SK-N-SH treated with all-trans-retinoic acid at 6 μM for 48 hours (cell line): Measurements from ENCODE around the gene ZFHX3.

ENCODE experiments used
- ATAC-seq: fragments of 200-7000 bp; cut with Tn5 transposase; 3 replicates; pipeline ENCODE4 v1.9.1; 2020; ENCODE audit warnings: mild to moderate bottlenecking, moderate library complexity
- ARNTL ChIP-seq: fragments of 450-650 bp; formaldehyde crosslinking; IDR thresholded peaks from 2 replicates; pipeline ENCODE4 v1.5.0; 2020; ENCODE audit warnings: low read depth, mild to moderate bottlenecking, moderate library complexity, borderline replicate concordance
- BACH2 ChIP-seq: fragments of 250-450 bp; sonication (Bioruptor Pico); IDR thresholded peaks from 2 replicates; pipeline ENCODE4 v1.9.0; 2021; ENCODE audit warnings: mild to moderate bottlenecking, borderline replicate concordance
- CSDC2 ChIP-seq: fragments of 250-450 bp; sonication (Bioruptor Pico); IDR thresholded peaks from 2 replicates; pipeline ENCODE4 v1.5.0; 2020; ENCODE audit warnings: mild to moderate bottlenecking, moderate library complexity
- ESRRG ChIP-seq: fragments of 250-450 bp; sonication (Bioruptor Pico); IDR thresholded peaks from 2 replicates; pipeline ENCODE4 v1.6.1; 2021; ENCODE audit warnings: mild to moderate bottlenecking
- GLIS3 ChIP-seq: fragments of 250-450 bp; sonication (Bioruptor Pico); IDR thresholded peaks from 2 replicates; pipeline ENCODE4 v1.5.0; 2020; ENCODE audit warnings: mild to moderate bottlenecking, moderate library complexity
- ISL1 ChIP-seq: fragments of 250-450 bp; sonication (Bioruptor Pico); IDR thresholded peaks from 2 replicates; pipeline ENCODE4 v2.1.2; 2022; ENCODE audit warnings: mild to moderate bottlenecking, moderate library complexity
- OSR1 ChIP-seq: fragments of 250-450 bp; sonication (Bioruptor Pico); IDR thresholded peaks from 2 replicates; pipeline ENCODE4 v1.8.0; 2022; ENCODE audit warnings: moderate library complexity, mild to moderate bottlenecking, inconsistent platforms
- PPARA ChIP-seq: fragments of 250-450 bp; sonication (Bioruptor Pico); IDR thresholded peaks from 2 replicates; pipeline ENCODE4 v1.5.0; 2020; ENCODE audit warnings: mild to moderate bottlenecking, borderline replicate concordance
- RARB ChIP-seq: fragments of 250-450 bp; sonication (Bioruptor Pico); IDR thresholded peaks from 2 replicates; pipeline ENCODE4 v1.8.0; 2021; ENCODE audit warnings: mild to moderate bottlenecking, moderate library complexity
- SNAI2 ChIP-seq: fragments of 250-450 bp; sonication (Bioruptor Pico); IDR thresholded peaks from 2 replicates; pipeline ENCODE4 v1.5.0; 2020; ENCODE audit warnings: mild to moderate bottlenecking, moderate library complexity
- TCF4 ChIP-seq: fragments of 250-450 bp; sonication (Bioruptor Pico); IDR thresholded peaks from 2 replicates; pipeline ENCODE4 v1.8.0; 2021; ENCODE audit warnings: mild to moderate bottlenecking, moderate library complexity, borderline replicate concordance
- TOX ChIP-seq: fragments of 250-450 bp; sonication (Bioruptor Pico); IDR thresholded peaks from 2 replicates; pipeline ENCODE4 v1.8.0; 2021; ENCODE audit warnings: mild to moderate bottlenecking, moderate library complexity, borderline replicate concordance
- TSHZ2 ChIP-seq: fragments of 250-450 bp; sonication (Bioruptor Pico); IDR thresholded peaks from 2 replicates; pipeline ENCODE4 v1.5.0; 2020; ENCODE audit warnings: mild to moderate bottlenecking, moderate library complexity
- ZC3H10 ChIP-seq: fragments of 250-450 bp; sonication (Bioruptor Pico); IDR thresholded peaks from 2 replicates; pipeline ENCODE4 v1.5.1; 2021; ENCODE audit warnings: mild to moderate bottlenecking, moderate library complexity
- ZFP3 ChIP-seq: fragments of 250-450 bp; sonication (Bioruptor Pico); IDR thresholded peaks from 2 replicates; pipeline ENCODE4 v1.5.0; 2020; ENCODE audit warnings: mild to moderate bottlenecking, moderate library complexity
- ZFP30 ChIP-seq: fragments of 450-650 bp; formaldehyde crosslinking; IDR thresholded peaks from 2 replicates; pipeline ENCODE4 v1.5.0; 2022; ENCODE audit warnings: mild to moderate bottlenecking, moderate library complexity
- ZNF565 ChIP-seq: fragments of 450-650 bp; formaldehyde crosslinking; conservative IDR thresholded peaks from 2 replicates; pipeline ENCODE4 v1.5.0; 2020; ENCODE audit warnings: low read depth, mild to moderate bottlenecking, moderate library complexity
- ZNF8 ChIP-seq: fragments of 450-650 bp; formaldehyde crosslinking; IDR thresholded peaks from 2 replicates; pipeline ENCODE4 v1.5.0; 2020; ENCODE audit warnings: mild to moderate bottlenecking, moderate library complexity
- TF ChIP-seq, protein P1 (sequence below): fragments of 250-450 bp; sonication (Bioruptor Pico); IDR thresholded peaks from 2 replicates; pipeline ENCODE4 v1.5.1; 2021; ENCODE audit warnings: mild to moderate bottlenecking, moderate library complexity
- TF ChIP-seq, protein P2 (sequence below): fragments of 250-450 bp; sonication (Bioruptor Pico); IDR thresholded peaks from 2 replicates; pipeline ENCODE4 v1.8.0; 2021; ENCODE audit warnings: low read depth, mild to moderate bottlenecking, moderate library complexity, borderline replicate concordance
- TF ChIP-seq, protein P3 (sequence below): fragments of 250-450 bp; sonication (Bioruptor Pico); IDR thresholded peaks from 2 replicates; pipeline ENCODE4 v1.8.0; 2020; ENCODE audit warnings: mild to moderate bottlenecking, moderate library complexity, borderline replicate concordance

Gene ZFHX3

GRCh38 chr16:73026754-73027684, 20.9 kb downstream of the ZFHX3 start:
- no peak for ATAC-seq
- TF ChIP-seq, protein P1, sequence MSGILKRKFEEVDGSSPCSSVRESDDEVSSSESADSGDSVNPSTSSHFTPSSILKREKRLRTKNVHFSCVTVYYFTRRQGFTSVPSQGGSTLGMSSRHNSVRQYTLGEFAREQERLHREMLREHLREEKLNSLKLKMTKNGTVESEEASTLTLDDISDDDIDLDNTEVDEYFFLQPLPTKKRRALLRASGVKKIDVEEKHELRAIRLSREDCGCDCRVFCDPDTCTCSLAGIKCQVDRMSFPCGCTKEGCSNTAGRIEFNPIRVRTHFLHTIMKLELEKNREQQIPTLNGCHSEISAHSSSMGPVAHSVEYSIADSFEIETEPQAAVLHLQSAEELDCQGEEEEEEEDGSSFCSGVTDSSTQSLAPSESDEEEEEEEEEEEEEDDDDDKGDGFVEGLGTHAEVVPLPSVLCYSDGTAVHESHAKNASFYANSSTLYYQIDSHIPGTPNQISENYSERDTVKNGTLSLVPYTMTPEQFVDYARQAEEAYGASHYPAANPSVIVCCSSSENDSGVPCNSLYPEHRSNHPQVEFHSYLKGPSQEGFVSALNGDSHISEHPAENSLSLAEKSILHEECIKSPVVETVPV (CRISPR knock-in tag): no peak
- TF ChIP-seq, protein P2, sequence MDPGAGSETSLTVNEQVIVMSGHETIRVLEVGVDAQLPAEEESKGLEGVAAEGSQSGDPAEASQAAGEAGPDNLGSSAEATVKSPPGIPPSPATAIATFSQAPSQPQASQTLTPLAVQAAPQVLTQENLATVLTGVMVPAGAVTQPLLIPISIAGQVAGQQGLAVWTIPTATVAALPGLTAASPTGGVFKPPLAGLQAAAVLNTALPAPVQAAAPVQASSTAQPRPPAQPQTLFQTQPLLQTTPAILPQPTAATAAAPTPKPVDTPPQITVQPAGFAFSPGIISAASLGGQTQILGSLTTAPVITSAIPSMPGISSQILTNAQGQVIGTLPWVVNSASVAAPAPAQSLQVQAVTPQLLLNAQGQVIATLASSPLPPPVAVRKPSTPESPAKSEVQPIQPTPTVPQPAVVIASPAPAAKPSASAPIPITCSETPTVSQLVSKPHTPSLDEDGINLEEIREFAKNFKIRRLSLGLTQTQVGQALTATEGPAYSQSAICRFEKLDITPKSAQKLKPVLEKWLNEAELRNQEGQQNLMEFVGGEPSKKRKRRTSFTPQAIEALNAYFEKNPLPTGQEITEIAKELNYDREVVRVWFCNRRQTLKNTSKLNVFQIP (CRISPR knock-in tag): no peak
- TF ChIP-seq ZNF8 (CRISPR knock-in tag): no peak
- no peak for TF ChIP-seq CSDC2 (CRISPR knock-in tag)

DNA sequence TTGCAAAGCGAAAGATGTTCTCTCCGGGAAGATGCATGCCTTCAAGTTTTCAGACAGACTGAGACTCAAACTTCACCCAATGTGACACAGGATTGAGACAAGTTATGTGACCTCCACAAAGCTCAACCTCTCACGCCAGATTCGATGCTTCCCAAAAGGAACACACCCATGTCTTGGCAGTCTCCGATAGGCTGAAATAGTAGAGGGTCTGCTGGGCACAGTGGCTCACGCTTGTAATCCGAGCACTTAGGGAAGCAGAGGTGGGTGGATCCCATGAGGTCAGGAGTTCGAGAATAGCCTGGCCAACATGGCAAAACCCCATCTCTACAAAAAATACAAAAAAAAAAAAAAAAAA, 22.1 kb downstream of the ZFHX3 start:
- TF ChIP-seq ISL1: no peak
- TF ChIP-seq ZNF8 (CRISPR knock-in tag): no peak
- no peak for TF ChIP-seq ESRRG
- no peak for TF ChIP-seq OSR1 (CRISPR knock-in tag)
- no peak for TF ChIP-seq ARNTL (CRISPR knock-in tag)
- TF ChIP-seq RARB (CRISPR knock-in tag): no peak
- TF ChIP-seq, all 23 proteins: peak for 0
- peak; percentile 13 for ATAC-seq

DNA sequence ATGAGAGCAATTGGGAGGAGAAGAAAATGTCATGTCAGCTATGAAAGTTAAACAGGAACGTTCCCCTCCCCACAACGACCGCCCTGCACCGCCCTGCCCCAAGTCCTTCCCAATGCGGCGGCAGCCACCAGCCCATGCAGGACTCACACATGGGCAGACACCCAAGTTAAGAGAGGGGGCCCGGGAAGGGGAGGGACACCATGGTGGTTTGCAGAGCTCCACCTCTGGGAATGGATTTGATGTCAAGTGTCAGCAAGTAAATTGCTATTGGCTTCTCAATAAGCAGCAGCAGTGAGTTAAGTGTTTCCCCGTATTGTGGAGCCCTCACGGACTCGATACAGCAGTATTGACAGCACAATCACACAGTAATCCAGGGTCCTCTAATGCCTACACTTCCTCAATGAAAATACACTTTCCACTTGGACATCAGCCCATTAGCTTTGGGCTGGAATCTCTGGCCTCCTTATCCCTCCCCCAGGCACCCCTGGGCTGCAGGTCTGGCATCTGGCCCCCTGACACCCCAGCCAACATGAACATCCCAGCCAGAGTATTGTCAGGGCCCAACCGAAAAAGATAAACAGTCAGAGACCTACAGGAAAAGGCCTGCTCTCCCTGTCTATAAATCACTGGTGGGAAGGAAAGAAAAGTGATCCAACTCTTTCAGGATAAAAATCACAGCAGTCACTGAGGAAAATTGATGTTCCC, 22.6 kb downstream of the ZFHX3 start:
- ATAC-seq: peak; percentile 42
- no peak for TF ChIP-seq BACH2
- TF ChIP-seq ESRRG: no peak
- TF ChIP-seq, protein P3, sequence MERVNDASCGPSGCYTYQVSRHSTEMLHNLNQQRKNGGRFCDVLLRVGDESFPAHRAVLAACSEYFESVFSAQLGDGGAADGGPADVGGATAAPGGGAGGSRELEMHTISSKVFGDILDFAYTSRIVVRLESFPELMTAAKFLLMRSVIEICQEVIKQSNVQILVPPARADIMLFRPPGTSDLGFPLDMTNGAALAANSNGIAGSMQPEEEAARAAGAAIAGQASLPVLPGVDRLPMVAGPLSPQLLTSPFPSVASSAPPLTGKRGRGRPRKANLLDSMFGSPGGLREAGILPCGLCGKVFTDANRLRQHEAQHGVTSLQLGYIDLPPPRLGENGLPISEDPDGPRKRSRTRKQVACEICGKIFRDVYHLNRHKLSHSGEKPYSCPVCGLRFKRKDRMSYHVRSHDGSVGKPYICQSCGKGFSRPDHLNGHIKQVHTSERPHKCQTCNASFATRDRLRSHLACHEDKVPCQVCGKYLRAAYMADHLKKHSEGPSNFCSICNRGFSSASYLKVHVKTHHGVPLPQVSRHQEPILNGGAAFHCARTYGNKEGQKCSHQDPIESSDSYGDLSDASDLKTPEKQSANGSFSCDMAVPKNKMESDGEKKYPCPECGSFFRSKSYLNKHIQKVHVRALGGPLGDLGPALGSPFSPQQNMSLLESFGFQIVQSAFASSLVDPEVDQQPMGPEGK (CRISPR knock-in tag): no peak
- no peak for TF ChIP-seq GLIS3 (CRISPR knock-in tag)
- TF ChIP-seq SNAI2 (CRISPR knock-in tag): no peak
- no peak for TF ChIP-seq ZC3H10 (CRISPR knock-in tag)
- TF ChIP-seq ZFP30 (CRISPR knock-in tag): no peak
- no peak for TF ChIP-seq ZFP3
- no peak for TF ChIP-seq CSDC2 (CRISPR knock-in tag)
- no peak for TF ChIP-seq ZNF565 (CRISPR knock-in tag)
- no peak for TF ChIP-seq RARB (CRISPR knock-in tag)
- TF ChIP-seq TCF4: no peak
- TF ChIP-seq, all 23 proteins: peak for 0

GRCh38 chr16:73024571-73025105, 23.3 kb downstream of the ZFHX3 start:
- no peak for ATAC-seq
- TF ChIP-seq SNAI2 (CRISPR knock-in tag) (no peak), ZNF8 (CRISPR knock-in tag) (no peak), GLIS3 (CRISPR knock-in tag) (no peak), CSDC2 (CRISPR knock-in tag) (no peak), PPARA (CRISPR knock-in tag) (no peak), TOX (CRISPR knock-in tag) (no peak), TCF4 (no peak), ARNTL (CRISPR knock-in tag) (no peak), ZC3H10 (CRISPR knock-in tag) (no peak), BACH2 (no peak), ZFP3 (no peak), TSHZ2 (CRISPR knock-in tag) (no peak), ZFP30 (CRISPR knock-in tag) (no peak), RARB (CRISPR knock-in tag) (no peak), OSR1 (CRISPR knock-in tag) (no peak)
- TF ChIP-seq, protein P1 (CRISPR knock-in tag): no peak
- TF ChIP-seq, protein P2 (CRISPR knock-in tag): no peak
